NK-92 treated with Interleukin-12 subunit alpha and Interleukin-12 subunit beta, amount 100 ng/mL, for 24 hours (cell line): ENCODE results near the gene SF3B4.
"Not testable (repeated sequence)": the region's sequence is repeated elsewhere in the genome, so short reads cannot be mapped to it uniquely, and the experiment has no call there.

ENCODE experiments used
- DNase-seq: peaks from one replicate; lab custom pipeline; 2025; lab: John Stamatoyannopoulos, UW

The SF3B4 gene

DNA sequence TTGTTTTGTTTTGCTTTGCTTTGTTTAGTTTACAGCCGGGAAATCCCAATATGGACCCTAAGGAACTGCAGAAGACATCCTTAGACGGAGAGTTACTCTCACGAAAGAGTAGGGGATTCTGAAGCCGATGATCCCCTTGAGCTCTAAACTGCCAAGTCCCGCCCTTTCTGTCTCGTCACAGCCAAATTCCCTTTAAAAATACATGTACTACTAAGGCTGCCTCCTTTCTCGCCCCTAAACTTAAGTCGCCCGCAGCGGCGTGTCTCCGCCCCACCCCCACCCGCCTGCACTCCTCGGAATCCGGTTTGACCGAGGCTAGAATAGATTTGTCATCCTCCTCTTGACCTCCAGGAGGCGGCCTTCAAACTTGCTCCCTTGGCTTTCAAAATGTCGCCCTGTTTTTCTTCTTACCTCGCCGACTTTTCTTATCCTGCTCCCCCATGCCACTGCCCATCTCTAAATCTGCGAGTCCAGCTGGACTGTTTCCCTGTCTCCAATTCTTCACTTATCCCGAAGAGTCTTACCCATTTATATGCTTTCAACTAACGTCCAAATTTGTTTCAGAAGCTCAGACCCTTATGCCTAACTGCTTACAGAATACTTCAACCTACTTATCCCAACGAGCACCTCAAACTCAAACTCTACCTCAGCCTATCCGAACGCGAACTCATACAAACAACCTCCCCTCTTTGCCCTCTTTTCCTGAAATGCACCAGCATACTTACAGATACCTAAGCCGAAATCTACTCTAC is 39.2 kb downstream of the SF3B4 start:
- DNase-seq: peak; percentile 84

DNA sequence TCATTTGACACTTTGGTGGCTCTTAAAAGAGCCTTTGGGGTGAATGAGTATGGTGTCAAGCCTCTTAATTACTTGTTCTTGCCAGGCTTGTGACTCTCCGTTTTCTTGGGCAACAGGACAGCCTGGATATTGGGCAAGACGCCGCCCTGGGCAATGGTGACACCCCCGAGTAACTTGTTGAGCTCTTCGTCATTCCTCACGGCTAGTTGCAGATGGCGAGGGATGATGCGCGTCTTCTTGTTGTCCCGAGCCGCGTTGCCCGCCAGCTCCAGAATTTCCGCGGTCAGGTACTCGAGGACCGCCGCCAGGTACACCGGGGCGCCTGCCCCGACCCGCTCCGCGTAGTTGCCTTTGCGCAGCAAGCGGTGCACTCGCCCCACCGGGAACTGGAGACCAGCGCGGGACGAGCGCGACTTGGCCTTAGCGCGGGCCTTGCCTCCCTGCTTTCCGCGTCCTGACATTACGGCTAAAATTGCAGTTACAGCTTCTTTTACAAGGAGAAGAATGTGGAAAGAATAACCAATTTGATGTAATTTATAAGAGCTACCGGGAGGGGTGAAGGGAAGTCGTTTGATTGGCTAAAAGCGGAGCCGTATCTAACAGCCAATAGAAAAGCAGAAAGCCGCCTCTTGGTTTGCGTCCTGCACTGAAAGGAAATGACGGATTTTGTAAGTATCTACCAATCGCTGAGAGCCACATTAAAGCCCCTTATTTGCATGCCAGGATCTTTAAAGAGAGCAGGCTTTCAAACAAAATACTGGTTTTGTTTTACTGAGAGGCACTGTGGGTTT is 40.0 kb downstream of the SF3B4 start:
- peak; percentile 80 for DNase-seq

GRCh38 chr1:149887196-149887455 is 40.5 kb downstream of the SF3B4 start:
- not testable (repeated sequence) for DNase-seq

- peak; percentile 90 for DNase-seq
Observed at GRCh38 chr1:149886396-149887195, 41.0 kb downstream of the SF3B4 start.

GRCh38 chr1:149886121-149886395 is 41.5 kb downstream of the SF3B4 start:
- DNase-seq: not testable (repeated sequence)

DNA sequence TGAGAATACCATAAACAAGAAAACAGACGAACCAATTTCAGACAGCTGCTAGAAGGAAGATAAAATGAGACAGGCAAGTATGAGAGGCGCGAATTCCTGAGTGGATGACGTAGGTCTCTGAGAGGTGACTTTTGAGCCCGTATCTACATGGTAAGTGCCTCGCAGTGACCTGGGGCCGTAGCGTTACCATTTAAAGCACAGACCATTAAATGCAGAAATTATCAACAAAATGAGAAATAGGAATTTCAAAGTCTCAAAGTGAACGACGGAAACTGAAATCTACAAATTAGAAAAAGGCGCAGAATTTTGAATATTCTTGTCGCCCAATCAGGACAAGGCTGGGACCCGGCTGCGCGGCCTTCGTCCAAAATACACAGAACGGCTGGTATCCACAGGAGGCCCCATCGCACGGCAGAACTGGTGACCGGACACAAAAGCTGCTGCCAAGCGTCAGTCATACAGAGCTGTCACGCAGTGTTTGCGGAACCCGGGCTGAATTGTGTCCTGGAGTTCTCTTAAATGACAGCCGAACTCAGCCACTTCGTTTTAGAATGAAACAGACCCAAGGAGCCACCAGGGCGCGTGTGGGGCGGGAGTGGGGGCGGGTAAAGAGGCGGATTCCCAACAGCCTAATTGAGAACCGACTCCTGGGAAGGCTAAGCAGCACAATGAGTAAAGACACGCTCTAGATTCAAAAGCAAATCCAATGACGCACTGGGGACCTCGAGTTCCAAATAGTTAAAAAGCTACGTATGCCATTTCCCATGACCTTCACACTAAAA is 42.1 kb downstream of the SF3B4 start:
- peak; percentile 81 for DNase-seq

GRCh38 chr1:149884433-149885338 is 42.9 kb downstream of the SF3B4 start:
- DNase-seq: no peak

- DNase-seq: no peak
Observed at GRCh38 chr1:149883598-149884247, 43.9 kb downstream of the SF3B4 start.

- no peak for DNase-seq
Observed at GRCh38 chr1:149881876-149882275, 45.7 kb downstream of the SF3B4 start.

- DNase-seq: no peak
Observed at GRCh38 chr1:149879556-149879955, 48.0 kb downstream of the SF3B4 start.

GRCh38 chr1:149877211-149877946 is 50.2 kb downstream of the SF3B4 start:
- no peak for DNase-seq
